GM23248 (cell line): ENCODE results near the gene FAM83D. TPM values are rescaled to one million over a fixed set of nuclear protein-coding genes. Genes with fewer than 3 reads are reported as not detected.

Source experiments
- DNase-seq: peaks from one replicate; pipeline ENCODE4 v3.0.0-alpha.2; 2015
- H2AFZ ChIP-seq: fragments of 200-600 bp; sonication (generic); 2 replicates; pipeline ENCODE4 v1.6.1; 2016; ENCODE audit warnings: antibody characterized with exemption
- H3F3A ChIP-seq: fragments of 200-600 bp; sonication (generic); 2 replicates; pipeline ENCODE4 v1.6.1; 2016; ENCODE audit warnings: mild to moderate bottlenecking, antibody characterized with exemption, mixed run types; ENCODE audit not compliant: insufficient read depth
- H3K27ac ChIP-seq: fragments of 200-600 bp; sonication (generic); 2 replicates; pipeline ENCODE4 v1.5.1; 2016; ENCODE audit warnings: mild to moderate bottlenecking
- H3K27me3 ChIP-seq: fragments of 200-600 bp; sonication (generic); replicated peaks from 2 replicates; pipeline ENCODE4 v1.6.1; 2016; ENCODE audit warnings: mild to moderate bottlenecking; ENCODE audit not compliant: insufficient read depth
- H3K36me3 ChIP-seq: fragments of 200-600 bp; sonication (generic); 2 replicates; pipeline ENCODE4 v1.6.1; 2016; ENCODE audit warnings: low read depth, mild to moderate bottlenecking
- H3K4me1 ChIP-seq: fragments of 200-600 bp; sonication (generic); 2 replicates; pipeline ENCODE4 v1.6.1; 2016; ENCODE audit warnings: mild to moderate bottlenecking; ENCODE audit not compliant: insufficient read depth
- H3K4me2 ChIP-seq: fragments of 200-600 bp; sonication (generic); one replicate; pipeline ENCODE4 v1.6.1; 2016; ENCODE audit warnings: mild to moderate bottlenecking; ENCODE audit not compliant: unreplicated experiment
- H3K4me3 ChIP-seq: fragments of 200-600 bp; sonication (generic); 2 replicates; pipeline ENCODE4 v1.5.1; 2016; ENCODE audit warnings: mild to moderate bottlenecking
- H3K79me2 ChIP-seq: fragments of 200-600 bp; sonication (generic); 2 replicates; pipeline ENCODE4 v1.6.1; 2016; ENCODE audit warnings: mild to moderate bottlenecking; ENCODE audit not compliant: insufficient read depth
- H3K9ac ChIP-seq: fragments of 200-600 bp; sonication (generic); 2 replicates; pipeline ENCODE4 v1.6.1; 2016; ENCODE audit warnings: mild to moderate bottlenecking
- H3K9me2 ChIP-seq: fragments of 200-600 bp; sonication (generic); 2 replicates; pipeline ENCODE4 v1.6.1; 2016; ENCODE audit warnings: mixed run types, mild to moderate bottlenecking, moderate library complexity; ENCODE audit not compliant: insufficient read depth
- H3K9me3 ChIP-seq: fragments of 200-600 bp; sonication (generic); one replicate; pipeline ENCODE4 v1.6.1; 2017; ENCODE audit warnings: low read depth
- H4K20me1 ChIP-seq: fragments of 200-600 bp; sonication (generic); 2 replicates; pipeline ENCODE4 v1.6.0; 2016; ENCODE audit not compliant: insufficient read depth
- EZH2 ChIP-seq: fragments of 200-600 bp; sonication (generic); IDR thresholded peaks from 2 replicates; pipeline ENCODE4 v1.6.1; 2018; ENCODE audit warnings: antibody characterized with exemption, mild to moderate bottlenecking; ENCODE audit not compliant: insufficient read depth, poor library complexity, severe bottlenecking
- EZH2phosphoT487 ChIP-seq: fragments of 200-600 bp; sonication (generic); IDR thresholded peaks from 2 replicates; pipeline ENCODE4 v1.6.1; 2018; ENCODE audit warnings: antibody characterized with exemption, moderate library complexity, mild to moderate bottlenecking, low read depth; ENCODE audit not compliant: insufficient read depth
- WGBS, 2 experiments: methylation state at CpG; one replicate each; pipeline ENCODE4 v1.1.6; 2015 to 2017; ENCODE audit warnings: low lambda C conversion rate in 2 of 2, low coverage in 1 of 2; ENCODE audit errors: missing lambda C conversion rate in 2 of 2; 5-methylcytosine and 5-hydroxymethylcytosine counted together
- in situ Hi-C: fragments of 300-500 bp; cut with MboI; formaldehyde crosslinking; loops from 2 replicates; pipeline ENCODE4 v1.15.0; 2020
- polyA plus RNA-seq: library from polyadenylated mRNA; unstranded; fragments of >200 nt; fragmentation: Nextera tagmentation; extraction: Ambion mirVana; gene quantifications from 2 replicates; pipeline ENCODE4 v1.2.1, GENCODE V29; 2016
- total RNA-seq: library from RNA; depleted of rRNA; stranded (reverse); fragments of >200 nt; shearing (Covaris generic); gene quantifications from 2 replicates; pipeline ENCODE4 v1.2.3, GENCODE V29; 2014

The FAM83D gene
- total and polyA plus RNA-seq, 2 experiments from 2014 or later, result 11.4 to 18.2 TPM

DNA sequence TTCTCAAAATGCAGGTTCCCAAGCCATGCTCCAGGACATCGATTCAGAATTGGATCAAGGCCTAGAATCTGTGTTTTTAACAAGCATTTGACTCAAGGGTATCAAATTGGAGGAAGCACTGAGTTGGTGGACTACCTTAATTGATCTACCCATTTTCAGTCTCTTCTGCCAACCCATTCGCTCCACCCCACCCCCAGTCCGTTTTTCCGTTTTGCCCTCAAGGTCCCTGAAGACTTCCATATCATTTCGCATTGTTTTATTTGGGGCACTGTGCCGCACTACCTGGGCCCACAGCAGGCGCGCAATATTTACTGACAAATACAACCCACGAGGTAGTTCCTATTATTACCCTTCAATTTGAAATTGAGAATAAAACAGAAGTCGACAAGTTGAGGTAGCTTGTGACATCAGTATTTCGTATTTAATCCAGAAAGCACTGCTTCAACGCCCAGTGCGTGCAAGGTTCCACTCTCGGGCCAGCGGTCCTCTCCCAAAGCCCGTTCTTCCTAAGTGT is 35.4 kb downstream of the FAM83D start:
- peak overlapping the region; percentile 92 for H3K4me2 ChIP-seq
- no peaks in the 10 kb centered on the region for H3K9me2 ChIP-seq
- peak overlapping the region; percentile 55 for H3K27ac ChIP-seq
- H3K79me2 ChIP-seq, result peaks cover 39% of the 10 kb centered on the region
- no peaks in the 10 kb centered on the region for H3K9me3 ChIP-seq
- no peak for DNase-seq
- H3F3A ChIP-seq, result no peaks in the 10 kb centered on the region
- H2AFZ ChIP-seq, result peak overlapping the region; percentile 99
- H4K20me1 ChIP-seq, result no peaks in the 10 kb centered on the region
- no peak for TF ChIP-seq EZH2
- TF ChIP-seq EZH2phosphoT487, result no peak
- in situ Hi-C loops, result no loop called here
- WGBS, 2 experiments, result 10% methylated on average over 16 of the region's 16 CpGs
- H3K36me3 ChIP-seq, result no peaks in the 10 kb centered on the region
- peak overlapping the region; percentile 89 for H3K4me3 ChIP-seq
- peaks cover 6% of the 10 kb centered on the region; the same call in 1 of the 2 replicates for H3K4me1 ChIP-seq
- no peaks in the 10 kb centered on the region for H3K27me3 ChIP-seq
- H3K9ac ChIP-seq, result peak overlapping the region; percentile 92

- no peaks in the 10 kb centered on the region for H3K9me2 ChIP-seq
- peak within 1 kb of the TSS; percentile 83 for H3K27ac ChIP-seq
- peak within 1 kb of the TSS; percentile 92 for H3K9ac ChIP-seq
- H3K4me2 ChIP-seq, result peak within 1 kb of the TSS; percentile 92
- peak within 1 kb of the TSS; percentile 89 for H3K4me3 ChIP-seq
- whole genome bisulfite sequencing, 2 experiments, result 1 to 2% methylated on average over 59 to 70 of the region's 70 CpGs
- peak within 1 kb of the TSS; percentile 99 for H2AFZ ChIP-seq
- H4K20me1 ChIP-seq, result no peaks in the 10 kb centered on the region
- peaks cover 6% of the 10 kb centered on the region; the same call in 1 of the 2 replicates for H3K4me1 ChIP-seq
- TF ChIP-seq EZH2 (no peak), EZH2phosphoT487 (no peak)
- no peaks in the 10 kb centered on the region for H3F3A ChIP-seq
- H3K27me3 ChIP-seq, result no peaks in the 10 kb centered on the region
- peak; percentile 99 for DNase-seq
- no peaks in the 10 kb centered on the region for H3K36me3 ChIP-seq
- in situ Hi-C loops, result no loop called here
- H3K9me3 ChIP-seq, result no peaks in the 10 kb centered on the region
- peaks cover 46% of the 10 kb centered on the region for H3K79me2 ChIP-seq
These were observed 36.1 kb downstream of the FAM83D start, which contains the start of gene DHX35 for GRCh38 chr20:38962044-38962927. Gene DHX35 (plus strand): TSS chr20:38962344. CDS start chr20:38962368, 24 bp downstream.

GRCh38 chr20:38962928-38963401 is 36.7 kb downstream of the FAM83D start:
- H3K9me2 ChIP-seq, result no peaks in the 10 kb centered on the region
- TF ChIP-seq EZH2, result no peak
- no peak for TF ChIP-seq EZH2phosphoT487
- WGBS, 2 experiments, result 1% methylated on average over 5 of the region's 5 CpGs
- no peaks in the 10 kb centered on the region for H3F3A ChIP-seq
- H3K27me3 ChIP-seq, result no peaks in the 10 kb centered on the region
- peaks cover 48% of the 10 kb centered on the region for H3K79me2 ChIP-seq
- H3K9ac ChIP-seq, result peak overlapping the region; percentile 92
- H3K9me3 ChIP-seq, result no peaks in the 10 kb centered on the region
- H3K4me2 ChIP-seq, result peak overlapping the region; percentile 86
- peak overlapping the region; percentile 83 for H3K27ac ChIP-seq
- peak overlapping the region; percentile 89 for H3K4me3 ChIP-seq
- no peaks in the 10 kb centered on the region for H4K20me1 ChIP-seq
- peak overlapping the region; percentile 89 for H2AFZ ChIP-seq
- peak; percentile 25 for DNase-seq
- peaks cover 6% of the 10 kb centered on the region; the same call in 1 of the 2 replicates for H3K4me1 ChIP-seq
- in situ Hi-C loops, result no loop called here
- no peaks in the 10 kb centered on the region for H3K36me3 ChIP-seq

GRCh38 chr20:38963745-38964144 is 37.5 kb downstream of the FAM83D start:
- H3K36me3 ChIP-seq, result no peaks in the 10 kb centered on the region
- H3K4me2 ChIP-seq, result no peak overlapping the region
- no peak for DNase-seq
- no peak overlapping the region for H3K4me3 ChIP-seq
- H3K9me2 ChIP-seq, result no peaks in the 10 kb centered on the region
- peaks cover 6% of the 10 kb centered on the region; the same call in 1 of the 2 replicates for H3K4me1 ChIP-seq
- H4K20me1 ChIP-seq, result no peaks in the 10 kb centered on the region
- no peak overlapping the region for H3K9ac ChIP-seq
- no peak overlapping the region for H2AFZ ChIP-seq
- in situ Hi-C loops, result no loop called here
- no peaks in the 10 kb centered on the region for H3K9me3 ChIP-seq
- no peaks in the 10 kb centered on the region for H3K27me3 ChIP-seq
- no peaks in the 10 kb centered on the region for H3F3A ChIP-seq
- no peak overlapping the region for H3K27ac ChIP-seq
- H3K79me2 ChIP-seq, result peaks cover 51% of the 10 kb centered on the region
- TF ChIP-seq EZH2phosphoT487 (no peak), EZH2 (no peak)
